ENCODE data around the gene MAPK11. TPM values are rescaled to one million over a fixed set of nuclear protein-coding genes. Genes with fewer than 3 reads are reported as not detected.

MAPK11 gene
- total RNA-seq, 2 experiments from 2014 or later = 5.9 to 6.2 TPM

- H3K4me1 Mint-ChIP-seq (ENCODE audit: low read depth) = peaks cover 10% of the 10 kb centered on the region
- H3K9me3 Mint-ChIP-seq = no peaks in the 10 kb centered on the region
- intact Hi-C loops (cut with micrococcal nuclease) = loop anchor here (5.0 kb wide), 1 partner anchor 89 kb away; the partner anchor contains the start of gene PPP6R2
- H3K27ac Mint-ChIP-seq = no peak overlapping the region
- ATAC-seq = no peak
- ChIA-PET POLR2A (interaction anchor here (0.6 to 3.1 kb wide), 2 partner anchors 7 to 19 kb away, joined by 3 to 13 read pairs; no protein-coding TSS in a partner anchor), CTCF (interaction anchor here (0.6 to 3.3 kb wide), 15 partner anchors 9 to 367 kb away, joined by 3 to 33 read pairs (median 3); partner anchors contain the start of gene DENND6B)
- no peaks in the 10 kb centered on the region for H3K36me3 Mint-ChIP-seq (ENCODE audit: low read depth)
- no peak for DNase-seq
- TF ChIP-seq, protein P1, sequence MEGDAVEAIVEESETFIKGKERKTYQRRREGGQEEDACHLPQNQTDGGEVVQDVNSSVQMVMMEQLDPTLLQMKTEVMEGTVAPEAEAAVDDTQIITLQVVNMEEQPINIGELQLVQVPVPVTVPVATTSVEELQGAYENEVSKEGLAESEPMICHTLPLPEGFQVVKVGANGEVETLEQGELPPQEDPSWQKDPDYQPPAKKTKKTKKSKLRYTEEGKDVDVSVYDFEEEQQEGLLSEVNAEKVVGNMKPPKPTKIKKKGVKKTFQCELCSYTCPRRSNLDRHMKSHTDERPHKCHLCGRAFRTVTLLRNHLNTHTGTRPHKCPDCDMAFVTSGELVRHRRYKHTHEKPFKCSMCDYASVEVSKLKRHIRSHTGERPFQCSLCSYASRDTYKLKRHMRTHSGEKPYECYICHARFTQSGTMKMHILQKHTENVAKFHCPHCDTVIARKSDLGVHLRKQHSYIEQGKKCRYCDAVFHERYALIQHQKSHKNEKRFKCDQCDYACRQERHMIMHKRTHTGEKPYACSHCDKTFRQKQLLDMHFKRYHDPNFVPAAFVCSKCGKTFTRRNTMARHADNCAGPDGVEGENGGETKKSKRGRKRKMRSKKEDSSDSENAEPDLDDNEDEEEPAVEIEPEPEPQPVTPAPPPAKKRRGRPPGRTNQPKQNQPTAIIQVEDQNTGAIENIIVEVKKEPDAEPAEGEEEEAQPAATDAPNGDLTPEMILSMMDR (IDR thresholded peaks at IDR 0.05) = no peak
- H3K27me3 Mint-ChIP-seq = no peaks in the 10 kb centered on the region
- H3K4me3 Mint-ChIP-seq = no peak overlapping the region
Observed at GRCh38 chr22:50253046-50253915, 16.9 kb downstream of the MAPK11 start.

- no peaks in the 10 kb centered on the region for H3K27me3 Mint-ChIP-seq
- CTCF ChIA-PET = interaction anchor here (0.6 to 3.3 kb wide), 21 partner anchors 9 to 368 kb away, joined by 3 to 33 read pairs (median 4); partner anchors contain the start of genes DENND6B, MAPK12 and SCO2
- H3K4me3 Mint-ChIP-seq = peak overlapping the region; percentile 44
Observed at GRCh38 chr22:50252082-50253045, 17.8 kb downstream of the MAPK11 start.

GRCh38 chr22:50251477-50252081, 18.6 kb downstream of the MAPK11 start:
- no peaks in the 10 kb centered on the region for H3K27me3 Mint-ChIP-seq
- no peak overlapping the region for H3K27ac Mint-ChIP-seq
- H3K4me1 Mint-ChIP-seq (ENCODE audit: low read depth) = peaks cover 13% of the 10 kb centered on the region
- H3K9me3 Mint-ChIP-seq = no peaks in the 10 kb centered on the region
- ATAC-seq (no peak), DNase-seq (no peak)
- CTCF ChIA-PET = interaction anchor here (1.0 to 3.3 kb wide), 15 partner anchors 9 to 370 kb away, joined by 3 to 33 read pairs (median 6); partner anchors contain the start of genes DENND6B, MAPK12 and SCO2
- peaks cover 7% of the 10 kb centered on the region for H3K36me3 Mint-ChIP-seq (ENCODE audit: low read depth)
- H3K4me3 Mint-ChIP-seq = peak overlapping the region; percentile 44
- intact Hi-C loops (cut with micrococcal nuclease) = loop anchor here (5.0 kb wide), 1 partner anchor 91 kb away; the partner anchor contains the start of gene PPP6R2
- POLR2A ChIA-PET = interaction anchor here (0.7 to 3.1 kb wide), 6 partner anchors 12 to 274 kb away, joined by 3 to 13 read pairs (median 5); partner anchors contain the start of gene SCO2
- TF ChIP-seq, protein P1 (IDR thresholded peaks at IDR 0.05) = no peak

More at GRCh38 chr22:50252082-50253045, 17.8 kb downstream of the MAPK11 start:
- POLR2A ChIA-PET = interaction anchor here (0.5 to 3.1 kb wide), 5 partner anchors 8 to 90 kb away, joined by 3 to 13 read pairs (median 5); no protein-coding TSS in a partner anchor
- Mint-ChIP-seq H3K27ac (no peak overlapping the region), H3K36me3 (ENCODE audit: low read depth) (peaks cover 4% of the 10 kb centered on the region), H3K9me3 (no peaks in the 10 kb centered on the region), H3K4me1 (ENCODE audit: low read depth) (peaks cover 13% of the 10 kb centered on the region)
- TF ChIP-seq, protein P1 (IDR thresholded peaks at IDR 0.05) = peak; percentile 57
- DNase-seq (peak; percentile 86), ATAC-seq (peak; percentile 63)
- intact Hi-C loops (cut with micrococcal nuclease) = loop anchor here (5.0 kb wide), 1 partner anchor 90 kb away; the partner anchor contains the start of gene PPP6R2
